ENCODE measurements around the gene CXCL14.

CXCL14 gene

GRCh38 chr5:135596788-135597187 is 18.0 kb upstream of the CXCL14 start:
- Histone ChIP-seq H3K4me3 (replicated peaks; ENCODE audit: low read depth, low read length) (no peak overlapping the region), H3K36me3 (ENCODE audit: control insufficient read depth, insufficient read depth, low read length) (no peaks in the 10 kb centered on the region), H3K27me3 (replicated peaks; ENCODE audit: control insufficient read depth, insufficient read depth, low read length) (peaks cover 1% of the 10 kb centered on the region; the same call in 1 of the 2 replicates)
- TF ChIP-seq CTCF (IDR thresholded peaks at IDR 0.05; ENCODE audit: insufficient read depth, low read length, poor library complexity, severe bottlenecking), result no peak
- no peak for DNase-seq (ENCODE audit: extremely low read depth, insufficient read length)

- H3K36me3 ChIP-seq (ENCODE audit: control insufficient read depth, insufficient read depth, low read length), result no peaks in the 10 kb centered on the region
- H3K4me3 ChIP-seq (replicated peaks; ENCODE audit: low read depth, low read length), result no peak overlapping the region
- H3K27me3 ChIP-seq (replicated peaks; ENCODE audit: control insufficient read depth, insufficient read depth, low read length), result peaks cover 1% of the 10 kb centered on the region; the same call in 1 of the 2 replicates
- no peak for TF ChIP-seq CTCF (IDR thresholded peaks at IDR 0.05; ENCODE audit: insufficient read depth, low read length, poor library complexity, severe bottlenecking)
- DNase-seq (ENCODE audit: extremely low read depth, insufficient read length), result no peak
Measured at GRCh38 chr5:135596157-135596763, 17.5 kb upstream of the CXCL14 start.

- Histone ChIP-seq H3K27me3 (replicated peaks; ENCODE audit: control insufficient read depth, insufficient read depth, low read length) (peaks cover 1% of the 10 kb centered on the region; the same call in 1 of the 2 replicates), H3K36me3 (ENCODE audit: control insufficient read depth, insufficient read depth, low read length) (no peaks in the 10 kb centered on the region), H3K4me3 (replicated peaks; ENCODE audit: low read depth, low read length) (no peak overlapping the region)
- no peak for DNase-seq (ENCODE audit: extremely low read depth, insufficient read length)
- TF ChIP-seq CTCF (IDR thresholded peaks at IDR 0.05; ENCODE audit: insufficient read depth, low read length, poor library complexity, severe bottlenecking), result no peak
Measured at GRCh38 chr5:135594416-135594960, 15.7 kb upstream of the CXCL14 start.

- Histone ChIP-seq H3K36me3 (ENCODE audit: control insufficient read depth, insufficient read depth, low read length) (no peaks in the 10 kb centered on the region), H3K4me3 (replicated peaks; ENCODE audit: low read depth, low read length) (no peak overlapping the region), H3K27me3 (replicated peaks; ENCODE audit: control insufficient read depth, insufficient read depth, low read length) (peaks cover 1% of the 10 kb centered on the region; the same call in 1 of the 2 replicates)
- no peak for TF ChIP-seq CTCF (IDR thresholded peaks at IDR 0.05; ENCODE audit: insufficient read depth, low read length, poor library complexity, severe bottlenecking)
- no peak for DNase-seq (ENCODE audit: extremely low read depth, insufficient read length)
Measured at GRCh38 chr5:135593886-135594285, 15.1 kb upstream of the CXCL14 start.

GRCh38 chr5:135593141-135593540 is 14.3 kb upstream of the CXCL14 start:
- DNase-seq (ENCODE audit: extremely low read depth, insufficient read length), result no peak
- Histone ChIP-seq H3K4me3 (replicated peaks; ENCODE audit: low read depth, low read length) (no peak overlapping the region), H3K36me3 (ENCODE audit: control insufficient read depth, insufficient read depth, low read length) (no peaks in the 10 kb centered on the region), H3K27me3 (replicated peaks; ENCODE audit: control insufficient read depth, insufficient read depth, low read length) (peaks cover 3% of the 10 kb centered on the region; the same call in 1 of the 2 replicates)
- no peak for TF ChIP-seq CTCF (IDR thresholded peaks at IDR 0.05; ENCODE audit: insufficient read depth, low read length, poor library complexity, severe bottlenecking)
